Nucleus accumbens (tissue), 56 donors: ENCODE results near the gene ZBTB39.
"Not testable (repeated sequence)": the region's sequence is repeated elsewhere in the genome, so short reads cannot be mapped to it uniquely, and the experiment has no call there.

Source experiments
- DNase-seq, 56 donors: peaks; one replicate each; lab custom pipeline; 2025; lab: John Stamatoyannopoulos, UW

Gene ZBTB39

GRCh38 chr12:56983386-56983785, 23.0 kb downstream of the ZBTB39 start:
- DNase-seq = no peak

- not testable (repeated sequence) for DNase-seq
Measured at GRCh38 chr12:56982578-56983236, 23.6 kb downstream of the ZBTB39 start.

GRCh38 chr12:56980941-56981530, 25.3 kb downstream of the ZBTB39 start:
- no peak for DNase-seq

- DNase-seq = no peak
Measured at GRCh38 chr12:56980268-56980667, 26.1 kb downstream of the ZBTB39 start.

GRCh38 chr12:56979628-56980027, 26.7 kb downstream of the ZBTB39 start:
- no peak for DNase-seq

- DNase-seq = no peak
Measured at GRCh38 chr12:56978397-56979138, 27.8 kb downstream of the ZBTB39 start.

- not testable (repeated sequence) for DNase-seq
Measured at GRCh38 chr12:56977361-56977760, 29.0 kb downstream of the ZBTB39 start.

GRCh38 chr12:56974224-56974623, 32.1 kb downstream of the ZBTB39 start:
- not testable (repeated sequence) for DNase-seq

GRCh38 chr12:56968910-56969309, 37.4 kb downstream of the ZBTB39 start:
- DNase-seq = not testable (repeated sequence)

- DNase-seq = not testable (repeated sequence)
Measured at GRCh38 chr12:56965997-56966642, 40.2 kb downstream of the ZBTB39 start.

- DNase-seq = not testable (repeated sequence)
Measured at GRCh38 chr12:56965124-56965523, 41.2 kb downstream of the ZBTB39 start.

- not testable (repeated sequence) for DNase-seq
Measured at GRCh38 chr12:56963557-56963956, 42.8 kb downstream of the ZBTB39 start.

GRCh38 chr12:56962247-56962646, 44.1 kb downstream of the ZBTB39 start:
- not testable (repeated sequence) for DNase-seq

- DNase-seq = no peak
Measured at GRCh38 chr12:56958422-56958821, 47.9 kb downstream of the ZBTB39 start.

GRCh38 chr12:56957229-56958052, 48.9 kb downstream of the ZBTB39 start, which contains the start of gene RDH16:
RDH16 (minus strand) TSS chr12:56957608; CDS start chr12:56957462, 146 bp downstream.
- DNase-seq = no peak

- no peak for DNase-seq
Measured at GRCh38 chr12:56955631-56956256, 50.6 kb downstream of the ZBTB39 start.

- DNase-seq = no peak
Measured at GRCh38 chr12:56954958-56955355, 51.4 kb downstream of the ZBTB39 start.

GRCh38 chr12:56954057-56954957, 52.0 kb downstream of the ZBTB39 start:
- DNase-seq = no peak

GRCh38 chr12:56953314-56953713, 53.0 kb downstream of the ZBTB39 start:
- no peak for DNase-seq
